Activated CD4-positive, alpha-beta T cell treated with anti-CD3 and anti-CD28 coated beads, Interleukin-2, amount 10 ng/mL, durations not matched to agents 7 days and 5 days (primary cell): ENCODE results near the gene BCAS2. TPM values are rescaled to one million over a fixed set of nuclear protein-coding genes. Genes with fewer than 3 reads are reported as not detected.

Experiments used
- CTCF ChIA-PET: fragments of 350-600 bp; sonication (Branson Sonifier 250); formaldehyde crosslinking; loops from one replicate; lab custom pipeline; 2021; ENCODE audit warnings: antibody characterized with exemption; lab: Charles Lee
- POLR2A ChIA-PET: fragments of 350-600 bp; sonication (Branson Sonifier 250); formaldehyde crosslinking; loops from one replicate; lab custom pipeline; 2021; ENCODE audit warnings: antibody characterized with exemption; lab: Charles Lee
- DNase-seq: peaks from one replicate; pipeline ENCODE4 v3.0.0-alpha.2; 2020
- H3K27ac Mint-ChIP-seq: one replicate; pipeline ENCODE4 v1.8.0; 2021; ENCODE audit warnings: mild to moderate bottlenecking, moderate library complexity, mixed read lengths
- H3K27me3 Mint-ChIP-seq: one replicate; pipeline ENCODE4 v1.8.0; 2021; ENCODE audit warnings: mixed read lengths
- H3K36me3 Mint-ChIP-seq: one replicate; pipeline ENCODE4 v1.8.0; 2021; ENCODE audit warnings: low read depth, mixed read lengths
- H3K4me1 Mint-ChIP-seq: one replicate; pipeline ENCODE4 v1.8.0; 2021; ENCODE audit warnings: mixed read lengths
- H3K4me3 Mint-ChIP-seq: one replicate; pipeline ENCODE4 v1.8.0; 2021; ENCODE audit warnings: mild to moderate bottlenecking, moderate library complexity, mixed read lengths
- H3K9me3 Mint-ChIP-seq: one replicate; pipeline ENCODE4 v1.8.0; 2021; ENCODE audit warnings: mixed read lengths
- total RNA-seq, 2 experiments: library from RNA; stranded (reverse); gene quantifications; one replicate each; pipeline ENCODE4 v1.2.3, GENCODE V29; 2021

The BCAS2 gene
- total RNA-seq, 2 experiments from 2014 or later: 39.7 to 48.7 TPM

DNA sequence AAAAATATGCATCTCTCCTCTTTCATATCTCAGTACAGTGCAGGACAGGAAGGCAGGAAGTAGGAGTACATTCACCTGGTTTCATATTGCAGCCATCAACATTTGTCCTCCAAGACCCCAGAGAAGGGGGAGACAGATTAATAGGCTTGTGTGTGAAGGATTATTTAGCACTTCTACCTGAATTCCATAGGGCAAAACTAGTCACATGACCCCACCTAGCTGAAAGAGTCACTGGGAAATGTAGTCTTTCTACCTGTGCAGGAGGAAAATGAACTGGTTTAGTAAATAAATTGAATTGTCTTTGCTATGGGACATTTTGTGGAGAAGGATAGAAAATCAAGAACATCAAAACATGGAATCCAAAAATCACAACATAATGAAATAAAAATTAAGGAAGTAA lies 56.5 kb downstream of the BCAS2 start:
- H3K27me3 Mint-ChIP-seq: peaks cover 6% of the 10 kb centered on the region
- no peaks in the 10 kb centered on the region for H3K36me3 Mint-ChIP-seq
- H3K27ac Mint-ChIP-seq: no peak overlapping the region
- H3K4me1 Mint-ChIP-seq: peaks cover 3% of the 10 kb centered on the region
- CTCF ChIA-PET: interaction anchor here (1.0 to 1.6 kb wide), 3 partner anchors 13 to 156 kb away, joined by 3 to 4 read pairs (median 3); no protein-coding TSS in a partner anchor
- no peaks in the 10 kb centered on the region for H3K9me3 Mint-ChIP-seq
- POLR2A ChIA-PET: no interaction called here
- no peak overlapping the region for H3K4me3 Mint-ChIP-seq
- no peak for DNase-seq

DNA sequence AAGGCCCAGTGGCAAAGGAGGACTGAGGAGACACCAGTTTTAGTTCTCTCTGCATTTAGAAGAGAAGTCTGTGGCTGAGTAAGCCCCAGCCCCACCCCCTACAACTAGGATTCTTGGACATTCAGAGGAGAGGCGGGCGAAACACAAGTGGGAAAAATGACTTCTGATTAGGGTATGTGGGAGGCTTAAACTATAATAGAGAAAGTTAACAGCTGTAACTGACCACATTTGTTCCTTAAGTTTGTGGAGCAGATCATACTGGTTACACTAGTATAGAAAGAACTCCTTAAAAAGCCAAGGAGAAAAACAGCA lies 59.2 kb downstream of the BCAS2 start:
- DNase-seq: no peak
- POLR2A ChIA-PET: no interaction called here
- Mint-ChIP-seq H3K27ac (no peak overlapping the region), H3K4me1 (peaks cover 3% of the 10 kb centered on the region), H3K9me3 (no peaks in the 10 kb centered on the region), H3K36me3 (no peaks in the 10 kb centered on the region), H3K4me3 (no peak overlapping the region), H3K27me3 (peaks cover 12% of the 10 kb centered on the region)
- CTCF ChIA-PET: no interaction called here

GRCh38 chr1:114521396-114522263 lies 59.8 kb downstream of the BCAS2 start:
- Mint-ChIP-seq H3K9me3 (no peaks in the 10 kb centered on the region), H3K27ac (no peak overlapping the region), H3K36me3 (no peaks in the 10 kb centered on the region), H3K4me3 (no peak overlapping the region), H3K4me1 (peaks cover 3% of the 10 kb centered on the region), H3K27me3 (peaks cover 12% of the 10 kb centered on the region)
- CTCF ChIA-PET: interaction anchor here (0.5 to 0.6 kb wide), 2 partner anchors 10 to 65 kb away, joined by 3 read pairs; no protein-coding TSS in a partner anchor
- no peak for DNase-seq
- POLR2A ChIA-PET: no interaction called here

Other genes with a start within 250 kb of the BCAS2 start
- gene TRIM33, start 70.4 kb downstream of the BCAS2 start, total RNA-seq: 10 to 100 TPM; 42.7 to 48.1 TPM
- gene DENND2C, start 88.4 kb upstream of the BCAS2 start, total RNA-seq: under 1 TPM; 0.12 to 0.15 TPM
- not detected for gene AMPD1, start 113.9 kb upstream of the BCAS2 start, total RNA-seq
- 10 to 100 TPM; 45.4 to 52.4 TPM for gene NRAS, start 135.2 kb upstream of the BCAS2 start, total RNA-seq
- gene CSDE1, start 176.4 kb upstream of the BCAS2 start, total RNA-seq: 100 to 1,000 TPM; 381 to 439 TPM
- 10 to 100 TPM; 59.4 to 65.0 TPM for gene SIKE1, start 199.1 kb upstream of the BCAS2 start, total RNA-seq